ENCODE measurements around the gene NFIA.

- no peak for TF ChIP-seq CTCF (IDR thresholded peaks at IDR 0.05)
- no peak for TF ChIP-seq EP300 (IDR thresholded peaks at IDR 0.05)
- TF ChIP-seq POLR2AphosphoS5 (IDR thresholded peaks at IDR 0.05) = no peak
Measured at GRCh38 chr1:61395146-61395800, 312.9 kb downstream of the NFIA start.

Data from esophagus muscularis mucosa (tissue), 4 donors.